ENCODE measurements around the gene RMND1. TPM values are rescaled to one million over a fixed set of nuclear protein-coding genes. Genes with fewer than 3 reads are reported as not detected.
A peak's percentile ranks its signal among the peaks of the same experiment; 100 is the strongest.
"Not testable (repeated sequence)": the region's sequence is repeated elsewhere in the genome, so short reads cannot be mapped to it uniquely, and the experiment has no call there.

Gene RMND1
- total and polyA plus RNA-seq, 12 donors, result 10.9 to 25.2 (median 14.7) TPM

DNA sequence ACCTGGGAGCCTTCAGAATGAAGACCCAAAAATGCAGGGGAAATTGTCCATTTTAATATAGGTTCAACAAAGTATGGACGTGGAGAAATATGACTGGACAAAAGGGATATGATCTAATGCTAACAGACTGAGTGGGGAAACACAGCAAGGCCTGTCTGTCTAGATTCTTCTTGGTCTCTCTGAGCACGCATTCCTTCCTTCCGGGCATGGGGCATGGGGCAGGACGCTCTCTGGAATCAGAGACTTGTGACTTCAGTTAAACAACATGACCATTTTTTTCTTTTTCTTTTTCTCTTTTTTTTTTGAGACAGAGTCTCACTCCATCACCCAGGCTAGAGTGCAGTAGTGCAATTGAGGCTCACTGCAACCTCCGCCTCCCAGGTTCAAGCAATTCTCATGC is 92.4 kb downstream of the RMND1 start:
- Histone ChIP-seq H3K27me3 (no peaks in the 10 kb centered on the region), H3K9me3 (no peaks in the 10 kb centered on the region), H3K4me1 (peaks cover 0 to 3% (median 0%) of the 10 kb centered on the region in 9 donors), H3K27ac (no peak overlapping the region), H3K36me3 (peaks cover 0 to 73% (median 11%) of the 10 kb centered on the region in 9 donors), H3K4me3 (no peak overlapping the region)
- DNase-seq (no peak), ATAC-seq (no peak)
- 95 to 96% methylated on average over 5 of the region's 5 CpGs for WGBS, 2 donors
- intact Hi-C loops (cut with DNase I), result no loop called here
- no peak for TF ChIP-seq CTCF (IDR thresholded peaks at IDR 0.05)

GRCh38 chr6:151358475-151358874 is 93.5 kb downstream of the RMND1 start:
- intact Hi-C loops (cut with DNase I), result no loop called here
- Histone ChIP-seq H3K4me3 (no peak overlapping the region), H3K4me1 (peaks cover 0 to 3% (median 0%) of the 10 kb centered on the region in 9 donors), H3K27me3 (no peaks in the 10 kb centered on the region), H3K9me3 (no peaks in the 10 kb centered on the region), H3K36me3 (peaks cover 0 to 68% (median 11%) of the 10 kb centered on the region in 9 donors), H3K27ac (no peak overlapping the region)
- ATAC-seq (no peak), DNase-seq (no peak)
- WGBS, 2 donors, result 92 to 93% methylated on average over 3 of the region's 3 CpGs
- no peak for TF ChIP-seq CTCF (IDR thresholded peaks at IDR 0.05)

- Histone ChIP-seq H3K4me1 (peaks cover 0 to 7% (median 0%) of the 10 kb centered on the region in 9 donors), H3K4me3 (no peak overlapping the region), H3K36me3 (peaks cover 0 to 63% (median 10%) of the 10 kb centered on the region in 9 donors), H3K9me3 (no peaks in the 10 kb centered on the region), H3K27me3 (no peaks in the 10 kb centered on the region), H3K27ac (no peak overlapping the region)
- no peak for TF ChIP-seq CTCF (IDR thresholded peaks at IDR 0.05)
- intact Hi-C loops (cut with DNase I), result no loop called here
- DNase-seq (no peak), ATAC-seq (no peak)
- 82 to 88% methylated on average over 6 of the region's 6 CpGs for WGBS, 2 donors
These were observed 94.0 kb downstream of the RMND1 start for GRCh38 chr6:151357758-151358436.

DNA sequence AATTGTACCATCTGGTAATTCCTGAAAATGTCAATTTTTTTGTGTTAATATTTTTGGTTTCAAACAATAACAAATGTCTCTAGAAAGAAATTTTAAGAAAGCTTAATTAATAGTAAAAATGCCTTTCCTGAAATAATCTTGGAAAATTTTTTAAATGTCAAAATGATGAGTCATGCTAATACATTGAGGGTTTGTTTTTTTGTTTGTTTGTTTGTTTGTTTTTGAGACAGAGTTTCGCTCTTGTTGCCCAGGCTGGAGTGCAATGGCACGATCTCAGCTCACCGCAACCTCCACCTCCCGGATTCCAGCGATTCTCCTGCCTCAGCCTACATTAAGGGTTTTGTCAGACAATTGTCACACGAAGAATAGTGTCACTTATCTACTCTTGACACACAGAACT is 94.9 kb downstream of the RMND1 start:
- Histone ChIP-seq H3K27ac (peak overlapping the region in 3 of 10 donors; percentile 13 to 31 (median 23)), H3K4me3 (peak overlapping the region in 2 of 10 donors; percentile 15 to 22)
- intact Hi-C loops (cut with DNase I), result not testable (repeated sequence)

More for the DNA sequence above, 94.9 kb downstream of the RMND1 start:
- Histone ChIP-seq H3K4me1 (peaks cover 0 to 13% (median 0%) of the 10 kb centered on the region in 9 donors), H3K36me3 (peaks cover 0 to 55% (median 6%) of the 10 kb centered on the region in 9 donors)
- WGBS, 2 donors, result 76 to 85% methylated on average over 6 of the region's 6 CpGs
- ATAC-seq, H3K27me3 ChIP-seq, H3K9me3 ChIP-seq, DNase-seq: not testable (repeated sequence)

Other genes with a start within 250 kb of the RMND1 start
- 10 to 100 TPM in 9 of 10 donors, 1 to 10 TPM in 1; 9.9 to 43.3 (median 13.2) TPM for gene AKAP12, start 212.2 kb downstream of the RMND1 start, total RNA-seq
- gene AKAP12, start 212.2 kb downstream of the RMND1 start, polyA plus RNA-seq, result 1 to 10 TPM; 5.7 to 6.0 TPM
- gene ZBTB2, start 60.6 kb downstream of the RMND1 start, total RNA-seq, result 1 to 10 TPM; 3.4 to 8.3 (median 5.2) TPM
- 1 to 10 TPM; 4.1 to 4.4 TPM for gene ZBTB2, start 60.6 kb downstream of the RMND1 start, polyA plus RNA-seq
- gene CCDC170, start 41.9 kb upstream of the RMND1 start, total RNA-seq, result 1 to 10 TPM in 1 of 10 donors, under 1 TPM in 9; 0.15 to 1.6 (median 0.57) TPM
- under 1 TPM; 0.13 to 0.22 TPM for gene CCDC170, start 41.9 kb upstream of the RMND1 start, polyA plus RNA-seq